NCI-H2196 (cell line): ENCODE measurements around the gene PCYOX1L.

Experiments used
- DNase-seq: peaks from one replicate; lab custom pipeline; 2025; ENCODE audit not compliant: unreplicated experiment; lab: John Stamatoyannopoulos, UW

The PCYOX1L gene

GRCh38 chr5:149418910-149419531, 61.2 kb downstream of the PCYOX1L start:
- DNase-seq, result no peak
